DMS 273 (cell line): ENCODE measurements around the gene NGEF.
A peak's percentile ranks its signal among the peaks of the same experiment; 100 is the strongest.

ENCODE experiments used
- DNase-seq: peaks from one replicate; lab custom pipeline; 2025; ENCODE audit not compliant: unreplicated experiment; lab: John Stamatoyannopoulos, UW

The NGEF gene

GRCh38 chr2:232887171-232887850 is 125.7 kb downstream of the NGEF start:
- DNase-seq = no peak

DNA sequence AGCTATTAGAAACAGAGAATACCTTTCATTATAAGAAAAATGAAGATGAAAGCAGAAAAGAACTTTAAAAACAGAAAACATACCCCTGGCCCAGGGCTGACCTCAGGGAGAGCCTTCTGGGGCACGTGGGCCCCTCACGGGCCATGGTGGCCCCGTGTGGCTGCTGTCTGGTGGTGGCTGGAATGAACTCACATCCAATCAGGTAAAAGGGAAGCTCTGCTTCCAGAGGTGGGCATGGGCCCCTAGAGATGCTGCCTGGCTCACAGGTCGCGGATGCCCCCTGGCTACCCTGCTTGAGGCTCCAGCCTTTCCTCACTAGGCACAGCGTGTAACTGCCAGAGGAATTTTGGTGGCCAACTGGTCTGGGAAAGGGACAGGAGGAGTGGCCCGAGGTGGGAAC is 126.4 kb downstream of the NGEF start:
- no peak for DNase-seq

DNA sequence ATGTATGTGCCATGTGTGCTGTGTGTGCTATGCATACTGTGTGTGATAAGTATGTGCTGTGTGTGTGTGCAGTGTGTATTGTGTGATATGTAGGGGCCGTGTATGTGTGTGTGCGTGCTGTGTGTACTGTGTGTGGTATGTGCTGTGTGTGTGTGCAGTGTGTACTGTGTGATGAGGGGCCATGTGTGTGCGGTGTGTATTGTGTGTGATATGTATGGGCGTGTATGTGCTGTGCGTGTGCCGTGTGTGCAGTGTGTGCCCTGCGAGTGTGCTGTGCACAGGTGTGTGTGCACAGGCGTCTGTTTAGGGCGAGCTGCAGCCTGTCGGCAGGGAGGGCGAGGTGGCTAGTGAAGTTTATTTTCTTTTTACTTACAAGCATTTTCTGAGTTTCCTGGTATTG is 126.9 kb downstream of the NGEF start:
- DNase-seq = no peak

DNA sequence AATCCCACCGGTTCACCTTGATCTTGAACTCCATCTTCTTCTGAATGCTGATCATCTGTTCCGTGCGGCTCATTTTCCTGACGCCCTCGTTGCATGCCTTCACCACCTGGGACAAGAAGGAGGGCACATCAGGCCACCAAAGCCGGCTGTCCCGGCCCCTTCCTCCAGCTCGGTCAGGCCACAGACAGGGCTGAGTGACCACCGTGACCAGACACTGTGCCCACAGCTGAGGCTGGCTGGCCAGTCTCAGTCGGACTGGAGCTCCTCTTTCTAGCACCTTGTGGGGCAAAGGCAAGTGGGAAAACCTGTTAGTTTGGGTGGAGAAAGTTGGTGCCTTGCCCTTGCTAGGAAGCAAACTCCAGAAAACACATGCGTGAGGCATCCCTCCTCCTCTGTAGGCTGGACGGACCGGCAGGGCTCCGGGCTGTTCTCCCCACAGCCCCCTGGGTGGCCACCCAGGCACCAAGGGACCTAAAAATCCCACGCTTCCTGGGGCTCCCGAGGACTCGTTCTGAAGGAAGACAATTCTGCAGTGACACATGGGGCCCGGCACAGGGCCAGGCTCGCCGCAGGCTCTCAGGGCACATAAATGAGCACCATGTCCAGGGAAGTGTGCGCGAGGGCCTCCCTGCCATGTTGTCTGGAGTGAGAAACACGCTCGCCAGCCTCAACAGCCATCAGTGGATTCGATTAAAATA is 127.6 kb downstream of the NGEF start:
- DNase-seq = no peak

DNA sequence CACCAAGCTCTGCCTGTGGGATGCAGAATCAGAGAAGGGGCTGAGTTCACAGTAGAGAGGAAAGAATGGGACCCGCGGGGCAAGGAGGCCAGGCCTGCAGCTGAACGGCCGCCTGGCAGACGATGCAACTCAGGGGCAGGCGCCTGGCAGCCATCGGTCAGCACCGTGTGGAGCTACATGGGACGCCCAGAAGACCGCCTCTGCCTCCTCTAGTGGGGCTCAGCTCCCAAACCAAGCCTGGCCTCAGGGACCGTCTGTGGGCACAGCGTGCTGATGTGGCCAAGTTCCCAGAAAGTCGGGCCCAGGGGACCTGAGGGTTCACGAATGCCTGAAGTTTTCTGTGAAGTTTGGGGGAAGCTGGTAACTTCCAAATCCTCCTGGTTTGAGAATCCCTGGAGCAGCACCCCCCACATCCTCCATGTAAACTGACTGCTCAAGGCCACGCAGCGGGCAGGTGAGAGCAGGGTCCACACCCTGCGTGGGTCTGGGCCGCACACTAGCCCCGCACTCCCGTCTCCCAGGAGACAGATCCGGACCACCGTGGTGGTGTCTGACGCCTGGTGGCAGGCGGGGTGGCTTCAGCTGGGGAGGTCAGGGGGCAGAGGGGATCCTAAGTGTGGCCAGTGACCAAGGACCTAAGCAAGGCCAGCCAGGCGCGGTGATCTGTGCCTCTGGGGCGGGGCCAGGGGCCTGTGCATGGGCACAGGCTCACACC is 128.3 kb downstream of the NGEF start:
- no peak for DNase-seq

- no peak for DNase-seq
These were observed 129.0 kb downstream of the NGEF start for GRCh38 chr2:232884001-232884421.

DNA sequence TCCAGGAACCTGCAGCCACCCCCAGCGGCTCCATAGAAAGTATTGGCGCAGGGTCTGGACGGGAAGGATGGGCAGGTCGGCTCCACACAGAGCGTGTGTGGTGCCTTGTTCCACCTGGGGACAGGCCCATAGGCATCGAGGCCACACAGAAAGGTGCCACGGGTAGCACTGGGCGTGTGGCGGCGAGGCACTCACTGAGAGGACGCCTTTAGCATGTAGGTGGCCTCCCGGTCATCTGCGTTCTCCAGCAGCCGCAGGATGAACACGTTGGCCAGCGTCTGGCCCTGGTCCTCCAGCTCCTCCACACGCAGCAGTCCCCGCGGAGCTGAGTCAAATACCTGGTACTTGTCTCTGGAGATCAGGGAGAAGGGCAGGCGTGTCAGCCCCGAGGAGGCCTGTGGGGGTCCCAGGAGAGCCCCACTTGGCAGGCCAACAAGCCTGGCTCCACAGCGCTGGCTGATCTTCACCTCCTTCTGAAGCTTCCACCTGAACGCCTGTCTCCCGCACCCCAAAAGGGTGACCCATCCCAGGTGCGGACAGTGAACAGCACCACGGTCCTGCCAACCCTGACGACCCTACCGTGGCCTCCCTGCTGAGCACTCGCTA is 129.8 kb downstream of the NGEF start:
- no peak for DNase-seq

- no peak for DNase-seq
These were observed 130.4 kb downstream of the NGEF start for GRCh38 chr2:232882505-232883115.

GRCh38 chr2:232882085-232882484 is 131.0 kb downstream of the NGEF start:
- no peak for DNase-seq

DNA sequence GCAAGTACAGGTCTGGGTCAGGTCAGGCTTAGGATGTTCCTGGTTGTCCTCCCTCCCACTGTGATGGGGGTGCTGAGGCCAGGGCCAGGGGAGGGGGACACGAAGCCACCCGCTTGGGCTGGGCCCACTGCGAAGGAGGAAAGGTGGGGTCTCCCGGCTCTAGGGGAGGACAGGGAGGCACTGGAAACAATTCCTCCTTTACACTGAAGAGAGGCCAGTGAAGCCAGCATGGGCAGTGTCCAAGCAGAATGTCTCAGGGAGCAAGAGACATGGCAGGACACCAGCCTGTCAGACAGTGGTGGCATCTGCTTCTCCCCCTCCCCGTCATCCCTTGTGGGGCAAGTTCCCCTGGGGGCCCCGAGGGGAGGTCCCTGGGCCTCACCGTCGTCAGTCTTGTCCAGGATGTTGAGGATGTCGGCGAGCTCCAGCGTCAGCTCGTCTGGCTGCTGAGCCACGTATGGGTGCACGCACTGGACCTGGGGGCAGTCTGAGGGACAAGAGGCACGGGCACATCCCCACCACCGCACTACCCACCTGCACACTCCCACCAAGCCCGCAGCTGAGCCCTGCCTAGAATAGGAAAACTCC is 132.2 kb downstream of the NGEF start:
- DNase-seq = no peak

DNA sequence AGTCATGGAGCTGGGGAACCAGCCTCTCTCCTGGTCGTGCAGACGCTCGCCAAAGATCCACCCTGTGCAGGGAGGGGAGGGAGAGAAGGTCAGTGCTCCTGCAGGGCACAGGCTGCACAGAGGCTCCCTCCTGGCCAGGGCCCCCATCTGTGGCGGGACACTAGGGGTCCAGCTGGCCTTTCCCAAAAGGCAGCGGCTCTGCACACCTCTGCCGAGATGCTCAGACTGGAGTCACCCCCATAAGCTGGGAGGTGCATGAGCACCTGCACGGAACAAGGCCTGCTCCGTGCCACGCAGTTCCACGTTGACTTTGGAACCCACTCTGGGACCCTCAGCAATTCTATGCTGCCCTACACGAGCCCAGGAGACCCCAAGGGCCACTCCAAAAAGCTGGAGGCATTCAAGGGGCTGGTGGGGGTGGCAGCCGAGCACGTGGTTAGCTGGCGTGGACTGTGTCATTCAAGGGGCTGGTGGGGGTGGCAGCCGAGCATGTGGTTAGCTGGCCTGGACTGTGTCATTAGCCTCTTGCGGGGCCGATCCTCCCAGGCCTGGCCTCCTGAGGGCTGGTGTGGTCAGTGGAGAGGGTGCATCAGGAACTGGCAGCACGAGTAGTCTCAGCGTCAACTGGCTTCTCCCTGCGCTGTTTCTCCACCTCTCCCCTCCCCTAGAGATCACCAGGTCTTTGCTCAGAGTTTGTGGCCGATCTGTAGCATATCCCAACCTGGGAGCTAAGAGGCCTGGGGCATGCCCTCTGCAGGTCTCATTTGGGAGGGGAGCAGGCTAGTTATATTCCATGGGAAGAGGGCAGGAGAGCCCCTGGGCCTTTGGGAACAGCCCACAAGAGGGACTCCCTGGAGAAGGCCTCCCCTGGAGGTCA is 133.2 kb downstream of the NGEF start:
- no peak for DNase-seq

GRCh38 chr2:232878855-232879617 is 134.0 kb downstream of the NGEF start:
- DNase-seq = no peak

- no peak for DNase-seq
These were observed 135.0 kb downstream of the NGEF start for GRCh38 chr2:232877940-232878511.

GRCh38 chr2:232876978-232877441 is 136.0 kb downstream of the NGEF start:
- DNase-seq = no peak

DNA sequence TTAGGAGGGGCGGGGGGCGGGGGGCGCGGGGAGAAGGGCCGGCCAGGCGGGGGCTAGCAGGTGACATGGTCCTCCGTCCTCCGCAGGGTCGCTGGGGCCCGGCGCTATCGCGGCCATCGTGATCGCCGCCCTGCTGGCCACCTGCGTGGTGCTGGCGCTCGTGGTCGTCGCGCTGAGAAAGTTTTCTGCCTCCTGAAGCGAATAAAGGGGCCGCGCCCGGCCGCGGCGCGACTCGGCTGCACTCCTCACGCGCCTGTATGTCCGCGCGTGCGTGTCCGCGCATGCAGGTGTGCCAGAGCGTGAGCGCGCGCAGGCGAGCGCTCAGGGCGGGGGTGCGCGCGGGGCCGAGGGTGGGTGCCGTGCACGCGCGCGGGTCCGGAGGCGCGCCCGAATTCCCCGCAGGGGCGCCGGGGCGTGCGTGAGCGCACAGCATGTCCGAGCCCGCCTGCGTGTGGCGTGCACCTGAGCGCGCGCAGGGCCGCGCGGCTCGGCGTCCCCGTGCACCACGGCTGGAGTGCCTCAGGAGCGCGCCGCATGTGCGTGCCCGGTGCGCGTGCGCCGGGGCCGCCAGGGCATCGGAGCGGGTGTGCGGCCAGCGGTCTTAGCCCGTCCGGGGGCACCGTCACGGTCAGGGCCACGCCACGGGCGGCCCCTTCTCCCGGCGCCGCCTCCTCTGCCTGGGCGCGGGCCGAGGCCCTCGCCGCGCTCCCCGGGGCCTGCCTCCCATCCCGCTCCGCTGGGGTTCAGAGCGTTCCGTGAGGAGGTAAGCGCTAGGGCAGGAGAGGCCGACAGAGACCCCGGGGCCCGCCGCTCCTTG is 136.7 kb downstream of the NGEF start:
- DNase-seq = peak; percentile 80

DNA sequence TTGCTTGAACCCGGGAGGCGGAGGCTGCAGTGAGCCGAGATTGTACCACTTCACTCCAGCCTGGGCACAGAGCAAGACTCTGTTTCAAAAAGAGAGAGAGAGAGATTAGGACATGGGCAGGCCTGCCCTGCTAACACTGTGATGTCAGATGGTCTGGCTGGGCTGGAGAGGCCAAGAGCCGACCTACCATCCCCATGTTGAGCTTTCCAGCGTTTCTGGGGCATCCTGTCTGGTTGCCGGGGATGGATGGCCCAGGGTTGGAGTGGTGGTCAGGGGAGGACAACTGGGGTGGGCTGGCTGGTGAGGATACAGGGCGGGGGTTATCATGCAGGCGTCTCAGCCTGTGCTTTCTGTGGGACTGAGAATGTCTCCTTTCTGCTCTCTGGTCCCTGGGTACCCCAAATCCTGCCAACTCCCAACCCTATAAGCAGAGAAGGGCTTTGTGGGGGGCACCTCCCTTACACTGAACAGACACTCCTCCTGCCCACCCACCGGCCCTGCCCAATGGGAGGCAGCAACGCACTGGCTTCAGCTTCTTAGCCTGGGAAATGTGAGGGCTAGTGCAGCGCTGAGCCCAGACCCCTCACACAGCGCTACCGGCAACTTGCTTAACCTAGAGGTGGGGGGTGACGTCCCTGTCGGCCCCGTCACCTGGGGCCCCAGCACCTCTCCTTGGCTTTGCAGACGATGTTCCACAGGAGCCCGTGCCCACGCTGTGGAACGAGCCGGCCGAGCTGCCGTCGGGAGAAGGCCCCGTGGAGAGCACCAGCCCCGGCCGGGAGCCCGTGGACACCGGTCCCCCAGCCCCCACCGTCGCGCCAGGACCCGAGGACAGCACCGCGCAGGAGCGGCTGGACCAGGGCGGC is 137.6 kb downstream of the NGEF start:
- DNase-seq = peak; percentile 47

GRCh38 chr2:232874677-232875223 is 138.3 kb downstream of the NGEF start:
- no peak for DNase-seq
